ENCODE results near the gene ODAD2.

The ODAD2 gene

DNA sequence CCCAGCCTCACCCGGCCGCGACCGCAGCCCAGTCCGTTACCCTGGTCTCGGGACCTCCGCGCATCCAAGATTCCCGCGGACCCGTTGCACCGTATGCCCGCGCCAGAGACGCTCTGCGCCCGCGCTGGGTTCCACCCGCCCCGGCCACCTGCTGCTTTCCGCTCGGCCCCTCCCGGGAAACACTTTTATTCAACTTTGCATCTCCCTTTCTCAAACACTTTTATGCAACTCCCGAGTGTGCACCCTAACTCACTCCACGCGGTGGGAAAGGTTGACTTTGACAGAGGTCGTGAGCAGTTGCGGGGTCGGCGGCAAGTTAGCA lies at the start of gene ODAD2:
Gene ODAD2, minus strand, starts transcription at position 126 of the 322 bp plus-strand sequence. CDS start 3,937 bp downstream, outside the sequence.
- Histone ChIP-seq H3K9ac (ENCODE audit: low read length) (peak within 1 kb of the TSS; percentile 25), H3K27me3 (ENCODE audit: control insufficient read depth in 1 of 2, insufficient read depth in 2 of 2, low read length in 2 of 2) (no peaks in the 10 kb centered on the region), H3K36me3 (ENCODE audit: insufficient read depth, low read length) (no peaks in the 10 kb centered on the region), H3K9me3 (ENCODE audit: low read length) (no peaks in the 10 kb centered on the region), H3K4me1 (ENCODE audit: insufficient read depth, low read length) (peaks cover 5% of the 10 kb centered on the region), H3K4me3 (ENCODE audit: low read depth in 1 of 2, low read length in 2 of 2) (peak within 1 kb of the TSS; percentile 57 to 68), H3K27ac (ENCODE audit: low read depth, low read length) (peak within 1 kb of the TSS; percentile 70)

DNA sequence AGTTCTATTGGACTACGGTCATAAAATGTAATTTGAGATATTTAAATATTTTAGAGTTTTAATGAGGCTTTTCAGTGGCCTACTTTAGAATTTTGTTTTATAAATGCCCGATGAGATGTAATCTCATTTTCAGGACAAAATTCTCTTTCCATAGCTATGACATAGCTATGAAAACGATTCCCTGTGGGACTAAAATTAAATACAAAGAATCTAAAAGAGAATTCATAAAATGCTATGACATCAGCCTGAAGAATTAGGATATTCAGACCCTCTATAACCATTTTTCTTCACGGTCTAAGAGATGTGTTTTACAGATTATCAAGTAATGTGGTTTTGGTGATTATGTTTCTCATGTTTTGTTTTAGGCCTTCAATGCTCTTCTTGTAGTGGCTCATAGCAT lies 48.2 kb upstream of the ODAD2 start:
- Histone ChIP-seq H3K4me1 (ENCODE audit: insufficient read depth, low read length) (no peaks in the 10 kb centered on the region), H3K9ac (ENCODE audit: low read length) (no peak overlapping the region), H3K9me3 (ENCODE audit: low read length) (no peaks in the 10 kb centered on the region)

GRCh38 chr10:28046579-28046978 lies 47.7 kb upstream of the ODAD2 start:
- Histone ChIP-seq H3K9ac (ENCODE audit: low read length) (no peak overlapping the region), H3K36me3 (ENCODE audit: insufficient read depth, low read length) (no peaks in the 10 kb centered on the region), H3K4me3 (ENCODE audit: low read depth in 1 of 2, low read length in 2 of 2) (no peak overlapping the region), H3K4me1 (ENCODE audit: insufficient read depth, low read length) (no peaks in the 10 kb centered on the region), H3K27ac (ENCODE audit: low read depth, low read length) (no peak overlapping the region), H3K27me3 (ENCODE audit: control insufficient read depth in 1 of 2, insufficient read depth in 2 of 2, low read length in 2 of 2) (no peaks in the 10 kb centered on the region), H3K9me3 (ENCODE audit: low read length) (no peaks in the 10 kb centered on the region)

More for the DNA sequence above, 48.2 kb upstream of the ODAD2 start:
- Histone ChIP-seq H3K4me3 (ENCODE audit: low read depth in 1 of 2, low read length in 2 of 2) (no peak overlapping the region), H3K36me3 (ENCODE audit: insufficient read depth, low read length) (no peaks in the 10 kb centered on the region), H3K27me3 (ENCODE audit: control insufficient read depth in 1 of 2, insufficient read depth in 2 of 2, low read length in 2 of 2) (no peaks in the 10 kb centered on the region), H3K27ac (ENCODE audit: low read depth, low read length) (no peak overlapping the region)

GRCh38 chr10:28043941-28044340 lies 45.1 kb upstream of the ODAD2 start:
- Histone ChIP-seq H3K9me3 (ENCODE audit: low read length) (no peaks in the 10 kb centered on the region), H3K27ac (ENCODE audit: low read depth, low read length) (no peak overlapping the region), H3K4me1 (ENCODE audit: insufficient read depth, low read length) (no peaks in the 10 kb centered on the region), H3K36me3 (ENCODE audit: insufficient read depth, low read length) (no peaks in the 10 kb centered on the region), H3K27me3 (ENCODE audit: control insufficient read depth in 1 of 2, insufficient read depth in 2 of 2, low read length in 2 of 2) (no peaks in the 10 kb centered on the region), H3K9ac (ENCODE audit: low read length) (no peak overlapping the region), H3K4me3 (ENCODE audit: low read depth in 1 of 2, low read length in 2 of 2) (no peak overlapping the region)

DNA sequence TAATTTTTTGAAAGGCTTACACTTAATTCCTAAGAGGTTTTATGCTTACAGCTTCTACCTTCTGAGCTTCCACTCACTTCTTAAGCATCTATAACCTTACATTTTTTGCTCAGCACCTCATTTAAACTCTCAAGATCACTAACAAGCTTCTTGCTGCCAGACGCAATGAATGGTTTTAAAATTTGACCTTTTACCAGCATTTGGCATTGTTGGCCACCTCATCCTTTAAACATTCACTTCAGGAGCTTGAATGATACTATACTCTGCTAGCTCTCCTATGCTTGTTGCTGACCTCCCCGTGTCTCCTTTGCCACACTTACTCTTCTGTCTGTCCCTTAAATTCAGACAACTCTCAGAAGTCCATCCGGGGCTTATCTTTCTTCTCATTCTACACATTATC lies 37.7 kb upstream of the ODAD2 start:
- no peak overlapping the region for H3K9ac ChIP-seq (ENCODE audit: low read length)
- no peaks in the 10 kb centered on the region for H3K4me1 ChIP-seq (ENCODE audit: insufficient read depth, low read length)
- H3K27me3 ChIP-seq (ENCODE audit: control insufficient read depth in 1 of 2, insufficient read depth in 2 of 2, low read length in 2 of 2), result no peaks in the 10 kb centered on the region
- no peak overlapping the region for H3K4me3 ChIP-seq (ENCODE audit: low read depth in 1 of 2, low read length in 2 of 2)
- H3K9me3 ChIP-seq (ENCODE audit: low read length), result no peaks in the 10 kb centered on the region
- H3K27ac ChIP-seq (ENCODE audit: low read depth, low read length), result no peak overlapping the region
- H3K36me3 ChIP-seq (ENCODE audit: insufficient read depth, low read length), result no peaks in the 10 kb centered on the region

DNA sequence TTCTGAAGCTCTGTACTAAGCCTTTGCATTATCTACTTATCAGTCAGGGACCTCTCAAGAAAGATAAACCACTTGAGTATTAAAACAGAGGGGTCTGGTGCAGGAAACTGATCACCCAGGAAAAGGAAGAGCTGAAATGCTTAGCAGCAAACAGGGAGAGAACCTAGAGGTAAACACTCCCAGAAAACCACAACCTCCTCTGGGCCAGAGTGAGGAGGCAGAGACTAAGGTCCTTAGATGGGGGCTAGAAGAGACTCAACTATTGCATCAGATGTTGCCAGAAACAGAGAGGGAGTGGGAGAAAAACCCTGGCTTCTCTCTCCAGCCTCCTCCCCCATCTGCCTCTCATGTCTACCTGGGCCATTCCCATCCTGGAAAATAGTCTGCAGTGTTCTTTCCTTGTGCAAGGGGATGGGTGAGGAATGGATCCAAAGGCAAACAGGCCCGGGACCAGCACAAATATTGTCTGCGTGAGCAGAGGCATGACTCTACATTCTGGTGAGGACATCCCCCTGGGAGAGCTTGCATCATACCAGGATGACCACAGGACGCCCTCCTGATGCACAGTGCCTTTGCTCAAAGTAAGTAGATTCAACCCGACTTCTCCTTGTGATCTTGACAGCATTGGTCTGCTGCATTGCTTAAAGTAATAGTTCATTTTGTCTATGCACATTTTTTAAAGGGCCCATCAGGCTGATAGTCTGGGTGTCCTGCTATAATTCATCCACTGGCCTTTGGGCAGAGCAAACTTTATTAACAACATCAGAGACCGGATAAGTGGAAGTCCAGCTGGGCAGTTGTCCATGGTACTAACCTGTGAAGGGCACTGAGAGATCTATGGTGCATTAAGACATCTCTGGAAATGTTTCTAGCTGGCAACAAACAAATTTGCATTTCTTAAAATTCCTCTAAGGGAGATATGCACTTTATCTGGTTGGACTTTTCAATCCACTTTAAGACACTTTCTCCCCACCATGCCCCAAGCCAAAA lies 22.4 kb upstream of the ODAD2 start:
- Histone ChIP-seq H3K4me3 (ENCODE audit: low read depth in 1 of 2, low read length in 2 of 2) (no peak overlapping the region), H3K9me3 (ENCODE audit: low read length) (no peaks in the 10 kb centered on the region), H3K27me3 (ENCODE audit: control insufficient read depth in 1 of 2, insufficient read depth in 2 of 2, low read length in 2 of 2) (no peaks in the 10 kb centered on the region), H3K9ac (ENCODE audit: low read length) (no peak overlapping the region), H3K27ac (ENCODE audit: low read depth, low read length) (no peak overlapping the region), H3K4me1 (ENCODE audit: insufficient read depth, low read length) (peaks cover 7% of the 10 kb centered on the region), H3K36me3 (ENCODE audit: insufficient read depth, low read length) (no peaks in the 10 kb centered on the region)

- no peaks in the 10 kb centered on the region for H3K36me3 ChIP-seq (ENCODE audit: insufficient read depth, low read length)
- H3K9ac ChIP-seq (ENCODE audit: low read length), result no peak overlapping the region
- no peaks in the 10 kb centered on the region for H3K27me3 ChIP-seq (ENCODE audit: control insufficient read depth in 1 of 2, insufficient read depth in 2 of 2, low read length in 2 of 2)
- H3K4me1 ChIP-seq (ENCODE audit: insufficient read depth, low read length), result peaks cover 7% of the 10 kb centered on the region
- H3K9me3 ChIP-seq (ENCODE audit: low read length), result no peaks in the 10 kb centered on the region
- no peak overlapping the region for H3K4me3 ChIP-seq (ENCODE audit: low read depth in 1 of 2, low read length in 2 of 2)
- no peak overlapping the region for H3K27ac ChIP-seq (ENCODE audit: low read depth, low read length)
Measured at GRCh38 chr10:28020080-28020860, 21.4 kb upstream of the ODAD2 start.

DNA sequence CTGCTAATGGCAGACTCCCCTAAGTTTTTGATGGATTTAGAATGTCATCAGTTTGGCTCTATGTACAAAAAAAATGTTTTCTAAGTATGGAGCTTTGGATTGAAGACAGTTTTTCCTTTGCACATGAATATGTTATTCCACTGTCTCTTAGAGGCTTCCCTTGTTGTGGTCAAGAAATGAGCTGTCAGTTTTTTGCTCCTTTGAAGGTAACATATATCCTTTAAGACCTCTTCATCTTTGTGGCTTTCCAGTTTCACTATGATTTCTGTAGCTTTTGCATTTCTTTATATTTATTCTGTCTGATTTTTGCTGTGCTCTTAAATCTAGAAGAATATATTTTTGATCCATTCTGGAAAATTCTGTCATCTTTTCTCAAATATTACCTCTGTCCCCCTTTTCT lies 15.8 kb upstream of the ODAD2 start:
- Histone ChIP-seq H3K9ac (ENCODE audit: low read length) (no peak overlapping the region), H3K4me1 (ENCODE audit: insufficient read depth, low read length) (no peaks in the 10 kb centered on the region), H3K27me3 (ENCODE audit: control insufficient read depth in 1 of 2, insufficient read depth in 2 of 2, low read length in 2 of 2) (no peaks in the 10 kb centered on the region), H3K27ac (ENCODE audit: low read depth, low read length) (no peak overlapping the region), H3K36me3 (ENCODE audit: insufficient read depth, low read length) (no peaks in the 10 kb centered on the region), H3K4me3 (ENCODE audit: low read depth in 1 of 2, low read length in 2 of 2) (no peak overlapping the region), H3K9me3 (ENCODE audit: low read length) (no peaks in the 10 kb centered on the region)

GRCh38 chr10:28012990-28013515 lies 14.2 kb upstream of the ODAD2 start:
- Histone ChIP-seq H3K9me3 (ENCODE audit: low read length) (no peaks in the 10 kb centered on the region), H3K27me3 (ENCODE audit: control insufficient read depth in 1 of 2, insufficient read depth in 2 of 2, low read length in 2 of 2) (no peaks in the 10 kb centered on the region), H3K9ac (ENCODE audit: low read length) (no peak overlapping the region), H3K36me3 (ENCODE audit: insufficient read depth, low read length) (no peaks in the 10 kb centered on the region), H3K4me3 (ENCODE audit: low read depth in 1 of 2, low read length in 2 of 2) (no peak overlapping the region), H3K4me1 (ENCODE audit: insufficient read depth, low read length) (no peaks in the 10 kb centered on the region), H3K27ac (ENCODE audit: low read depth, low read length) (no peak overlapping the region)

DNA sequence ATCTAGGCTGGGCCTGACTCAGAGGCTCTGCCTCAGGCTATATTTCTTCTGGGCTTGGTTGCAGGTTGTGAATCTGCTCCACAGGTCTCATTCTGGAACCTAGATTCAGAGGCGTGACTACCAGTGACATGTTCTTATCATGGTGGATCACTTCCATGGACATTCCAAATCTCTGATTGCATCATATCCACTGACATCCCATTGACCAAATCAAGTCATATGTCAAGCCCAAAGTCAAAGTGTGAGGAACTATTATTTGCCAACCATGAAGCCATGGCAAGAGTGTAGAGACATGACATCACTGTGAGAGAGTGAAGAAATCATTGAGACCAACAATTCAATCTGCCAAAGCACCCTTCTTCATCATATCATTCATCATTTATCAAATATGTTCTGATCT lies 11.9 kb upstream of the ODAD2 start:
- Histone ChIP-seq H3K4me3 (ENCODE audit: low read depth in 1 of 2, low read length in 2 of 2) (no peak overlapping the region), H3K4me1 (ENCODE audit: insufficient read depth, low read length) (no peaks in the 10 kb centered on the region), H3K36me3 (ENCODE audit: insufficient read depth, low read length) (no peaks in the 10 kb centered on the region), H3K9ac (ENCODE audit: low read length) (no peak overlapping the region), H3K27me3 (ENCODE audit: control insufficient read depth in 1 of 2, insufficient read depth in 2 of 2, low read length in 2 of 2) (no peaks in the 10 kb centered on the region), H3K27ac (ENCODE audit: low read depth, low read length) (no peak overlapping the region), H3K9me3 (ENCODE audit: low read length) (no peaks in the 10 kb centered on the region)

- H3K4me1 ChIP-seq (ENCODE audit: insufficient read depth, low read length), result no peaks in the 10 kb centered on the region
- H3K9ac ChIP-seq (ENCODE audit: low read length), result no peak overlapping the region
- no peaks in the 10 kb centered on the region for H3K9me3 ChIP-seq (ENCODE audit: low read length)
- no peak overlapping the region for H3K4me3 ChIP-seq (ENCODE audit: low read depth in 1 of 2, low read length in 2 of 2)
- H3K36me3 ChIP-seq (ENCODE audit: insufficient read depth, low read length), result no peaks in the 10 kb centered on the region
- H3K27ac ChIP-seq (ENCODE audit: low read depth, low read length), result no peak overlapping the region
- no peaks in the 10 kb centered on the region for H3K27me3 ChIP-seq (ENCODE audit: control insufficient read depth in 1 of 2, insufficient read depth in 2 of 2, low read length in 2 of 2)
Measured at GRCh38 chr10:28008054-28008453, 9.2 kb upstream of the ODAD2 start.

Data from muscle layer of colon (tissue), 2 donors.